NOMO-1 treated with dmso at 0.1 percent for 144 hours (cell line): ENCODE data around the gene HAS3.
"Not testable (repeated sequence)": the region's sequence is repeated elsewhere in the genome, so short reads cannot be mapped to it uniquely, and the experiment has no call there.

ENCODE experiments used
- DNase-seq: peaks from one replicate; lab custom pipeline; 2025; ENCODE audit not compliant: unreplicated experiment; lab: John Stamatoyannopoulos, UW

Gene HAS3, protein sequence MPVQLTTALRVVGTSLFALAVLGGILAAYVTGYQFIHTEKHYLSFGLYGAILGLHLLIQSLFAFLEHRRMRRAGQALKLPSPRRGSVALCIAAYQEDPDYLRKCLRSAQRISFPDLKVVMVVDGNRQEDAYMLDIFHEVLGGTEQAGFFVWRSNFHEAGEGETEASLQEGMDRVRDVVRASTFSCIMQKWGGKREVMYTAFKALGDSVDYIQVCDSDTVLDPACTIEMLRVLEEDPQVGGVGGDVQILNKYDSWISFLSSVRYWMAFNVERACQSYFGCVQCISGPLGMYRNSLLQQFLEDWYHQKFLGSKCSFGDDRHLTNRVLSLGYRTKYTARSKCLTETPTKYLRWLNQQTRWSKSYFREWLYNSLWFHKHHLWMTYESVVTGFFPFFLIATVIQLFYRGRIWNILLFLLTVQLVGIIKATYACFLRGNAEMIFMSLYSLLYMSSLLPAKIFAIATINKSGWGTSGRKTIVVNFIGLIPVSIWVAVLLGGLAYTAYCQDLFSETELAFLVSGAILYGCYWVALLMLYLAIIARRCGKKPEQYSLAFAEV

DNA sequence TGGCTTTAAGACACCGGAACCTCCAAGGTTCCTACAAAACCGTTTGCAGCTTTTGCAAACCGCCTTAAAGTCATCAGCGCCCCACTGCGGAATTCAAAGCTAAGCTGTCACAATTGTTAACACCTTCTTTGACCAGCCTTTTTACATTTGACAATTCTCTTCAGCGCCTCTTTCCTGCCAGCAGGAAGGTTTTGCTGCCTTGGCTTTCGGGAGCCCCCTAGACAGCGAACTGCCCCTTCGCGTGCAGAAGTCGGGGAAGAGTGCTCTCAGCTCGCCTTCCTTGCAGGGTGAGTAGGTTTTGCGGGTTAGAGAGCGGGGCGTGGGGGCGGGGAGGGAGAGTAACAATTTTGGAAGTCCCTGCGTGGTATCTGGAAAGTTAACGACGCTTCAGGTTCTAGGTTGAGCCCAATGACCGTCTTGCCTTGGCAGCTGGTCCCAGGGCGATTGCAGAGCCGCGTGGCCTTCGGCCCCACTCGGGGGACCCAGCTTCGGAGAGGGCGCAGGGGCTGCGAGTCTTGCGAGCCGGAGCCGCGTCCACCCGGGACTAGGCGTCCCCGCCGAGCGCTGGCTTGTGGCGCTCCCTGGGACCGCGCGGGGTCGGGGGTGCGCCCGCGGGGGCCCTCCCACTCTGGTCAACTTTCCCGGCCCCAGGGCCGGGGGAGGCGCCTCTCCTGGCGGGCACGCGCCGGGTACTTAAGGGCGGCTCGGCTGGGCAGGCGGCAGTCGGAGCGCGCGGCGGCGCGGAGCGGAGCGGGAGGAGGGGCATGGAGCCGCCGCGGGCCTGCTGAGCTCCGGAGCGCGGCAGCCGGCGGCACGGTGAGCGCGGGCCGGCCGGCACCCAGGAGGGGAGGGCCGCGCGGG, at the start of gene HAS3:
HAS3 (plus strand) TSS at position 153 of the 861 bp plus-strand sequence. CDS start 3,743 bp downstream, outside the sequence.
- DNase-seq, result peak; percentile 35

DNA sequence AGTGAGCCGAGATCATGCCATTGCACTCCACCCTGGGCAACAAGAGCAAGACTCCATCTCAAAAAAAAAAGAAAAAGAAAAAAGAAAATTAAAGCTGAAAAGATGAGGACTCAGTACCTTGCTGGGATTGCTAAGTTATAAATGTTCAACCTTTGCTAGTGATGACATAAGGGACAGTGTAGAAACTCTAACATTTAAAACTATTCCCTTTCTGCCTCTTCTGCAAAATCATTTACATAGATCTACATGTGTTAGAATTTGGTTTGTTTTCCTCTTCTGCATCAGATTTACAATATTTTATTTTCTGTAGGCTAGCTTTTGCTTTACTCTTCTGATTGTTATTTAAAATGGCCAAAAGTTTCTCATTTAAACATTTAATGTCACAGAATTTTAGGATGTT, 49.5 kb upstream of the HAS3 start:
- no peak for DNase-seq

DNA sequence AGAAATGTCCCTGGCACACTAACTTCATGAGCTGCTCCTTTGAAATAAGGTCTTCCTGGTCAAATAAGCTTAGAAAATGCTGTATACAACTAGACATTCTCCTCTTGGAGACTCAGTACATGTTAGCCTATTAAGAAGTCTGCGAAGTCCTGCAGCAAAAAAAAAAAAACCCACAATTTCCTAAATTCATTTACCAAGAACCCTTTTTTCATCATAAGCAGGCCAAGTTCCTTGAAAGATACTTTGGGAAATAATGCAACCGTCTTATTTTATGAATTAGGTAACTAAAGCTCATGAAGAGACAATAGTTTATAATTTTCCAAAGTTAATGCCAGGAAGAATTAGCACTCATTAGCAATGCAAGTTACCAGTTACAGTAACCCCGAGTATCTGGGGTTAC, 49.0 kb upstream of the HAS3 start:
- DNase-seq, result no peak

DNA sequence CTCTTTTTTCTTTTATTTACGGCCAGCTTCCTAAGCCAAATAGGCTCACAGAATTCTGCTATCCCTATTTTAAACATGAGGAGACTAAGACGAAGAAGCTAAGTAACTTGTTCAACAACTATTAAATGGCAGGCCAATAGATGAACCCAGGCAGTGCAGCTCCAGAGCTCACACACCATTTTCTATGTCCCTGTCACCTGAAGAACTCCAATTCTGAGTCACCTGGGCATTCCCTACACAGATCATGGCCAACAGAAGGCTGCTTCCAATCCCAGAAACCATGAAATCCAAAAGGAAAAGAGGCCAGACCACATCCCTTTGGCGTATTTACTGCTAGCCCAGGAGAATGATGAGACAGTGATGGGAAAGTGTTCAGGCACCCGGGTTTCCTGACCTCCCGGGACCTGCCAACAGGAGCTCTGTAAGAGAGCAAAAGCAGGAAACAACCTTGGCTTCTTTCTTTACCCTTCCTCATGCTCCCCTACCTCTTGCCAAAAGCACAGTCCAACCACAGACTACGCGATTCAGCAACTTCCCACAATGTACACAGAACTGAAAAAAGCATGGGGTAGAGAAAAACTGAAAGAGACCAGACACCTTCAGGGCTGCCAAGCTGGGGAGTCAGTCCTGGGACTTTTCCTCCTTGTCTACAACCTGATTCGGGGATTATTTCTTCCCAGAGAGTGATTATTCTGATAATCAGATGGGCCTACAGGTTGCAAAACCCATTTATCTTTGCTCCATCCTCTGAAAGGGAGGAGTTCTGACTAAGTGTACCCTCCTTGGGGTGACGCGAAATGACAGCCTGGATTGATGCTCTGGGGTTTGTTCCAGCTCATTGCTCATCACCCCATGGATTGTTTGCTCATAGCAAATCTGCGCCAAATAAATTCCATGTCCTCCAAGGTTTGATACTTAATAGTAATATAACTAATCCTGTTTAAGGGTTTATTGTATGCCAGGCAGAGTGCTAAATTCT, 47.8 kb upstream of the HAS3 start:
- no peak for DNase-seq

DNA sequence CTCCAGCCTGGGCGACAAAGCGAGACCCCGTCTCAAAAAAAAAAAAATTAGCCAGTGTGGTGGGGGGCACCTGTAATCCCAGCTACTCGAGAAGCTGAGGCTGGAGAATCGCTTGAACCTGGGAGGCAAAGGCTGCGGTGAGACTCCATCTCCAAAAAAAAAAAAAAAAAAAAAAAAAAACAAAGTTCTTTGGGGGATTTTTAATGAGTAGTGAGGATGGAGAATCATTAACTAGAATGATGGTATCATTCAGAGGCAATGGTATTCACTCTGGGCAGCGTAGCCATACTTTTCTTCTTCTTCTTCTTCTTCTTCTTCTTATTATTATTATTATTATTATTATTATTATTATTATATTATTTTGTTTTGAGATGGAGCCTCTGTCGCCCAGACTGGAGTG, 42.0 kb upstream of the HAS3 start:
- not testable (repeated sequence) for DNase-seq

DNA sequence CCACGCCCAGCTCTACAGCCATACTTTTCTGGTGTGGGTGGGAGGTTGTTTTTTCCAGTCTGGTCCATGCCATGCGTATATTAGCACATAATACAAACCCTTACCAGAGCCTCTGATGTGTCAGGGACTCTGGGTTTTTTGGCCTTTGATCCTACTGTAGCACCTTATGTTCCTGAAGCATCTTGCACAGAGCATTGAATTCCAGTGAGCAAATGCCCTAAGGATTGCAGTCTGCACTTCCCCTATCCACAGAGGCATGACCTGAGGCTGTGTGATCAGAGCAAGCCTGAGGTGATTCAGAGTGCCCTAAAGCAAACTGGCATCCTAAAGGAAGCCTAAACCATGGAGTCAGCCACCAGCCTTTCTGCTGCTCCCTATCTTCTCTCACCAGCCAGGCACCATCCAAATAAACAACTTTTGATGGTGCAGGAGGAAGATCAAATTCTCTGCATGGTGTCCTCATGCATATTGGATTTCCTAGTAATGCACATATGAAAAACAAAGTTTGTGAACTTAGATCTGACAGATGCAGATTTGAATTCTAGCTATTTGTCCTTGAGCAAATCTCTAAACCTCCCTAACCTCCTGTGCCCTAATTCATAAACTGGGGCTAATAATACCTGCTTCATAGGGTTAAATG, 41.2 kb upstream of the HAS3 start:
- DNase-seq, result no peak

DNA sequence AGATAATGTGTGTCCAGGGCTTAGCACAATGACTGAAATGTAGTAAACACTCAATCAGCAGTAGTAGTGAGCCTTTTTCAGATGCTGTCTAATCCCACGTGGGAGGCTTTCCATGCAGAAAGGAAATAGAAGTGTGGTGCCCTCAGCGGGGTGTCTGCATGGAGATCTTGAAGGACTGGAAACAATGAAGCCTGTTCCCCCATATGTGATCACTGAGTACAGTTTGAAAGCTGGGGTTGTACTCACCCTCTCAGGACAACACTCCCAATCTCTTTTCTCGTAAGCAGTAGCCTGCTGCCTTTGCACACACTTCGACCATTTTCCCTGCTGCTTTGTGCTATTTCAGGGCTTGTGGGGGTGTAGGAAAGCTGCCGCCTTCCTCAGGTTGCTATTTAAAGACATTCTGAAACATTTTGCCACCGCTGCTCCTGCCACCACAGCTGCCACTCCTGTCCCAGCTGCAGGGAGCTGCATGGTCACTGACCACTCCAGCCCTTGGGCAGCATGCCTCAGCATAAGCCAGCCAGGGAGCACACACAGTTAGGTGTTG, 40.6 kb upstream of the HAS3 start:
- DNase-seq, result no peak

DNA sequence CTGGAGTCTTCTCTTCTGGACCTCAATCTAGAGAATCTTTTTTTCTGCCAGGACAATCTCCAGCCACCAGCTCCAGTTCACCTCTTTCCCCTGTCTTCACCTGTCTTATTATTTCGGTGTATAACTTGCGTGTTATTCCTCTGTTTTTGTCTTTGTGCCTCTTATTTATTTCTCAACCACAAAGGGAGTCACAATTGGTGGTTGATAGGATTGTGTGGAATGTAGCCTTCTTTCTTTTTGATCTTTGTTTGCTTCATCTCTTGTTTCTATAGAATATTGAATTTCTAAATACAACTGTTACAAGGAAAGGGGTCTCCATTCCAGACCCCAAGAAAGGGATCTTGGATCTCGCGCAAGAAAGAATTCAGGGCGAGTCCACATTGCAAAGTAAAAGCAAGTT, 35.9 kb upstream of the HAS3 start:
- no peak for DNase-seq

DNA sequence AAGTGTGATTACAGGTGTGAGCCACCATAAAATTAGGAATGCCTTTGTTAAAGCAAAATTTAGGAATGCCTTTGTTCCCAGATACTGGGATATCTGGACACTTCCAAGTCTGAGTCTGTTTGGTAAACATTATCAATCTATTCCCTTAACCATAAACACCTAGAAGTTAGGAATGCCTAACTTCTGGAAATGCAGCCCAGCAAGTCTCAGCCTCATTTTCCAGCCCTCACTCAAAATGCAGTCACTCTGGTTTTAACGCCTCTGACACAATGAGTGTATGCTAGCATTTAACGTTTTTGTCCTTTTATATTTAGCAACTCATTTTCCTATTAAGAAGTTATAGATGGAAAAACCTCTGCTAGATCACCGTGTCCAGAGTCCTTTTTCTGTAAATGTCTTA, 34.4 kb upstream of the HAS3 start:
- no peak for DNase-seq

DNA sequence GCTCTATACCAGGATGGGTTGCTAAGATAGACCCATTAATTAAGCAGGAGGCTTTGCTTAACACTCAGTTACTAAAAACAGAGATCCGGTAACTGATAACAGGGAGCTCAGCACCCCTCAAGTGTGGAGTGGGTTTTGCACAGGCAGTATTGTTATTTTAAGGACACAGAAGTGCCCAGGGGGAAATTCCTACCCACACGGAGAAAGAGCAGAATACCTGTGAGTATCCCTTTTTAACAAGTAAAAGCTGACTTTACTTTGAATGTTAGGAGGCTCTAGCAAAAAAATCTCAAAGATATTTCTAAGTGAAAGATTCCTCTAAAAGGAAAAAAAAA, 32.8 kb upstream of the HAS3 start:
- no peak for DNase-seq

DNA sequence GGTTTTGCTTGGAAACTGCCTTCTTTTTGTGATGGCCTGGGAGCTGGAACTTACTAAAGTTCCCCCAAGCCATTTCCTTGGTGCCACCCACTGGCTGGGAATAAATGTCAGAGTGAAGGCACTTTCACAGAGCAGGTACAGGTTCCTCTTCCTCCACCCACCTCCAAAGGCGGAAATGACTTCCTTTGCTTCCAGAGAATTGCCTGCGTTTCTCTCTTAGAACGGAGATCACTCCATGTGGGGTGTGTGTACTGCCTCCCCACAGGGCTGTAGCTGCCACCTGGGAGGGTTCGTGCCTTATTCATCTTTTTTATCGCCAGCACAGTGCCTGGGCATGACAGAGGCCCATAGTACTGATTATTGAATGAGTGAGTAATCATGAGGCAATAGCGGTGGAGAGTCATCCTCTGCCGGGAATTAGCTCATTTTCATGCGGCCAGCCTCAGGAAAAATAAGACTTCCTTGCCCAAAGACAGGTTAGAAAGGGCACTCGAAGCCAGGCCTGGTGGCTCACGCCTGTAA, 32.2 kb upstream of the HAS3 start:
- no peak for DNase-seq

DNA sequence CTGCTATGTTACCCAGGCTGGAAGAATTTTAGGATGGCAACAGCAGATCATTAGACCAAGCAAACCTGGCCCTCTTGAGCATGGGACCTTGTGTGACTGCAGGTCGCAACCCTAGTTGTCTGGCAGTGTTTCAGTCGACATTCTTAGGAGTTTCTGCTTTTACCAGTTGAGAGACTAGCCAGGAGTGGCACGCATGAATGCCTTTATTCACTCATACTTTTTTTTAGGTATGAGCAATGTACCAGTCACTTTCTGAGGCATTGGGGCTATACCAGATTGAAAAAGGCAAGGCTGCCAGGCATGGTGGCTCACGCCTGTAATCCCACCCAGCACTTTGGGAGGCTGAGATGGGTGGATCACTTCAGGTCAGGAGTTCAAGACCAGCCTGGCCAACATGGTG, 28.2 kb upstream of the HAS3 start:
- no peak for DNase-seq

DNA sequence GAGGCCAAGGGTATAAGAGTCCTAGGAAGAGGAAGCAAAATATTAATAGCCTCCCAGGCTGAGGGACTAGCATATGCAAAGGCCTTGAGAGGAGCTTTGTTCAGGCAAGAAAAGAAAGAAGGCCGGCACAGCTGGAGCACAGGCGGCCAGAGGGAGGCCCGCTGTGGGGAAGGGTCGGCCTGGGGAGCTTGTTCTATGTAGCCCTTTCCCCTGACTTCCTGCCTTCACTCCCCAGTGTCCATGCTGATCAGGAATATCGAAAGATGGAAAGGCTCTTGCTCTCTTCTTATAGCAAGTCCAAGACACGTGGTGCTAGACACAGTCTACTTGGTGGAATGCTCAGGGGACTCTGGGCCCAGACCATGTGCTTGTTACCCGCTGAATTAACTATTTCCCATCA, 27.4 kb upstream of the HAS3 start:
- no peak for DNase-seq

DNA sequence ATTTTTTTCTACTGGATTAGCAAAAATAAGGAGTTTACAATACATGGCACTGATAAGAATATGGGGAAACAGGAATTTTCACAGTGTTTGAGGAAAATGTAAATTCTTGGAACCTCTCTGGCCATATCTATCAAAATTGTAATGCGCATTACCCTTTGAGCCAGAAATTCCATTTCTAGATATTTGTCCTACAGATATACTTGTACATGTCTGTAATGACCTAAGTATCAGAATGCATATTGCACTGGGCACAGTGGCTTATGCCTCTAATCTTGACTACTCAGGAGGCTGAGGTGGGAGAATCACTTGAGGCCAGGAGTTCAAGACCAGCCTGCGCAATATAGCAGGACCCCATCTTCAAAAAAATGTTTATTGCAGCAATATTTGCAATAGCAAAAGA, 25.8 kb upstream of the HAS3 start:
- no peak for DNase-seq

DNA sequence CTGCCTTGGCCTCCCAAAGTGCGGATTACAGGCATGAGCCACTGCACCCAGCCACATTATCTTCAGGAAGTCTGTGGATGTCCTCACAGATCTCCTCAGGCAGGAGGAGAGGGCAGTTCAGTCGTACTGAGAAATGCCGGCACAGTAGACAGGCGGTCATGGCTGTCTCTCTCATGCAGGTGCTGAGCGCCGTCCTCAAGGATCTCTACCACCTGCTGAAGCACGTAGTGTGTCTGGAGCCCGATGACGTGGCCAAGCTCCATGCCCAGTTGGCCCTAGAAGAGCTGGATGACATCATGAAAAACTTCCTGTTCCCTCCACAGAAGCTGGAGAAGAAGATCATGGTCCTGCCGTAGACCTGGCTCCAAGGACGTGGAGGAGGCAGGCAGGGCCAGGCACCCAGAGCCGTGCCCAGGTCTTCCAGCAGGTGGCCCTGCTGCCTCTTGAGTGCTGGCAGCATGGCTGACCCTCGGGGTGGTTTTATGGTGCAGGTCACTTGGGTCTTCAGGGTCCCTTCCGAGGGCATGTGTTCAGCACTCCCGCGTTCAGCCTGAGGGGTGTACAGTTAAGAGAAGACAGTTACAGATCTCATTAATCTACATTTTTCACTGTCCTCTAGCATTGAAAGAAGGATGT, 22.0 kb upstream of the HAS3 start:
- DNase-seq, result no peak

DNA sequence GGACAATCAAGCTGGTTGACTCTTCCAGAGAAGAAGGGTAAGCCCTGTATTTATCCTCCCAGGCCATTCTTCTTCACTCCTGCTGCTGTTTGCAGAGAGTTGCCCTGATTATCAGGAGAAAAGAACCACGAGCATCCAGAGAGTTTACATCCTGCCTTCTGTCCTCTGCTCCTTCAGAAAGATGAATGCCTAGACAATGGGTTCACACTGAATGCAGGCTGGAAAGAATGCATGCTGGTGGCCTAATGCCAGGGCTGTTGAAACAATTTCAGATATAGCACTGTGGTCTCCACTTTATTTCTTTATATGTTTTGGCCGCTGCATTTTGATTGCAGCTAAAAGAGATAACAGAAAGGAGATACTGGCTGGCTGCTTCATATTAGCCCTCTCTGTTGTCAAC, 21.2 kb upstream of the HAS3 start:
- DNase-seq, result no peak

DNA sequence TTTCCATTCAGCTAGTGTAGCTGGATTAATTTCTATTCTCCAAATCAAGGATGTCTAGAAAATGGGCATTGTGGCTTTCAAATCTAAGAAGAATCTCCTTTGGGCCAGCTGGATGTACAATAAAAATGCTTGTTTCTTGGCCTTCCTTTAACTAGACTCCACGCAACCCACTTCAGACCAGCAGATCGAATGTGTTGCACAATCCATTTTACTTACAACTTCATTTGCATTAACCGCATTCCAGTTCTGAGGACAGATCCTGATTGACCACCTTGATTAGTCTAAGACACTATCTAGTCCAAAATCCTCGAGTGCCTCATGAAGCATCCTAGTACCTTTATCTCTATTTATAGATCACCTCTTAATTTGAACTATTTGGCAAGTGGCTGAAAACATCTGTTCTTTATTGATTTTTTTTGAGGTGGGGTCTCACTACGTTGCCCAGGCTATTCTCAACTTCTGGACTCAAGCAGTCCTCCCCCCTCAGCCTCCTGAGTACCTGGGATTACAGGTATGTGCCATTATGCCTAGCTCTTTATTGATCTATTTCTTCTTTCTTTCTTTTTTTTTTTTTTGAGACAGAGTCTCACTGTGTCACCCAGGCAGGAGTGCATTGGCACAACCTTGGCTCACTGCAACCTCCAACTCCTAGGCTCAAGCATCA, 20.3 kb upstream of the HAS3 start:
- DNase-seq, result no peak

DNA sequence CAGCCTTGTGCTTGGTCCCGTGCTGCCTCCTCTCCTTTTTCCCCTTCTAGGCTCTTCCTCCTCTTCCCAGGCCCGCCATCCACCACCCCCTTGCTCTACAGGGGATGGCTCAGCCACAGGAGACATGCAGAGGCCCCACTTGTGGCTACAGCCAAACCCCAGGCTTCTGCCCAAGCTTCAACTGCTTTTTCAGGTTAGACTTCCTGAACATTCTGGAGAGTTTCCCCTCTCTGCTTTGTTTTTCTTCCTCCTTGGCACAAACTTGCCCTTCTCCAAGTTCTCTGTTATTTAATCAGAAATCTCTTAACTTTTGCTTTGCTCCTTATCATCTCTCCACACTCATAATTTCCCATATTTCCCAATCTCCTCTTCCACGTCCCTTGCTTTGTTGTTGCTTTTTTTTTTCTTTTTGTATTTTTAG, 18.3 kb upstream of the HAS3 start:
- DNase-seq, result no peak

DNA sequence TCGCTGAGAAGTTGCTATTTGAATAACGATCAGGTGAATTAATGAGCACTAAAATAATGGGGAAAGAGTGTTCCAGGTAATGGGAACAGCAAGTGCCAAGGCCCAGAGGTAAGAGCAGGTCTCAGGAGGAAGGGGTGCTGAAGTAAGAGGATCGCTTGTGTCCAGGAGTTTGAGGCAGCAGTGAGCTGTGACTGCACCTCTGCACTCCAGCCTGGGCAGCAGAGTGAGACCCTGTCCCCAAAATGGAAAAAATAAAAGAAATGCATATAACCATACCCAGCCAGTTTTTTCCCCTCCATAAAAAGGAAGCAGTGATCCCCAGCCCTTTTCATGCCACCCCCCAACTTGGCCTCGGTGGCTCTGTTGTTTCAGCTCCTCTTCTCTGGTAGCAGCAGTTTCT, 16.8 kb upstream of the HAS3 start:
- DNase-seq, result no peak
